ENCODE data around the gene WDR6.

The WDR6 gene

GRCh38 chr3:49034650-49035049 lies 27.5 kb downstream of the WDR6 start:
- Histone ChIP-seq H2AFZ (ENCODE audit: low read depth, low read length) (no peak overlapping the region), H3K4me1 (ENCODE audit: low read length) (peaks cover under 1% of the 10 kb centered on the region), H3K27me3 (ENCODE audit: low read depth, low read length) (no peaks in the 10 kb centered on the region), H3K27ac (ENCODE audit: low read length) (no peak overlapping the region), H3K79me2 (ENCODE audit: low read length) (no peaks in the 10 kb centered on the region), H3K9me3 (ENCODE audit: insufficient read depth, low read length) (no peaks in the 10 kb centered on the region), H3K4me3 (ENCODE audit: low read length) (no peak overlapping the region), H3K36me3 (replicated peaks; ENCODE audit: low read depth, low read length) (peaks cover 54% of the 10 kb centered on the region), H3K9ac (ENCODE audit: low read length) (no peak overlapping the region), H4K20me1 (ENCODE audit: insufficient read depth, low read length) (no peaks in the 10 kb centered on the region), H3K4me2 (ENCODE audit: low read length) (no peak overlapping the region)
- TF ChIP-seq EZH2phosphoT487 (IDR thresholded peaks at IDR 0.05; ENCODE audit: low read depth) = no peak
- TF ChIP-seq, protein P1, sequence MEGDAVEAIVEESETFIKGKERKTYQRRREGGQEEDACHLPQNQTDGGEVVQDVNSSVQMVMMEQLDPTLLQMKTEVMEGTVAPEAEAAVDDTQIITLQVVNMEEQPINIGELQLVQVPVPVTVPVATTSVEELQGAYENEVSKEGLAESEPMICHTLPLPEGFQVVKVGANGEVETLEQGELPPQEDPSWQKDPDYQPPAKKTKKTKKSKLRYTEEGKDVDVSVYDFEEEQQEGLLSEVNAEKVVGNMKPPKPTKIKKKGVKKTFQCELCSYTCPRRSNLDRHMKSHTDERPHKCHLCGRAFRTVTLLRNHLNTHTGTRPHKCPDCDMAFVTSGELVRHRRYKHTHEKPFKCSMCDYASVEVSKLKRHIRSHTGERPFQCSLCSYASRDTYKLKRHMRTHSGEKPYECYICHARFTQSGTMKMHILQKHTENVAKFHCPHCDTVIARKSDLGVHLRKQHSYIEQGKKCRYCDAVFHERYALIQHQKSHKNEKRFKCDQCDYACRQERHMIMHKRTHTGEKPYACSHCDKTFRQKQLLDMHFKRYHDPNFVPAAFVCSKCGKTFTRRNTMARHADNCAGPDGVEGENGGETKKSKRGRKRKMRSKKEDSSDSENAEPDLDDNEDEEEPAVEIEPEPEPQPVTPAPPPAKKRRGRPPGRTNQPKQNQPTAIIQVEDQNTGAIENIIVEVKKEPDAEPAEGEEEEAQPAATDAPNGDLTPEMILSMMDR (IDR thresholded peaks at IDR 0.05; ENCODE audit: low read depth, low read length) = no peak

DNA sequence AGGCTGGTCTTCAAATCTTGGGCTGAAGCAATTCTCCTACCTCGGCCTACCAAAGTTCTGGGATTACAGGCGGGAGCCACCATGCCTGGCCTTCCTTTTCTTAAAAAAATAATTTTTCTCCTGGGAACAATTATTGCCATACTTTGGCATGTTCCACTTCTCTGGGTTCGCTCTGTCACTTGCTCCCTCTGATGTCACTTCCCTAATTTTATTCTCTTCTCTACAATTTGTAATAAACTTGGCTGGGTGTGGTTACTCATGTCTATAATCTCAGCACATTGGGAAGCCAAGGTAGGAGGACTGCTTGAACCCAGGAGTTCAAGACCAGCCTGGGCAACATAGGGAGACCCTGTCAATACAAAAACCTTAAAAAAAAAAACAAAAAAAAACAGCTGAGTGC lies 28.1 kb downstream of the WDR6 start:
- H3K9ac ChIP-seq (ENCODE audit: low read length) = no peak overlapping the region

GRCh38 chr3:49053543-49053942 lies 46.4 kb downstream of the WDR6 start:
- Histone ChIP-seq H3K36me3 (replicated peaks; ENCODE audit: low read depth, low read length) (peaks cover 55% of the 10 kb centered on the region), H3K79me2 (ENCODE audit: low read length) (peaks cover 31% of the 10 kb centered on the region), H2AFZ (ENCODE audit: low read depth, low read length) (no peak overlapping the region), H3K27me3 (ENCODE audit: low read depth, low read length) (no peaks in the 10 kb centered on the region), H3K9me3 (ENCODE audit: insufficient read depth, low read length) (no peaks in the 10 kb centered on the region), H3K27ac (ENCODE audit: low read length) (peak overlapping the region; percentile 45), H3K4me2 (ENCODE audit: low read length) (peak overlapping the region; percentile 2; the same call in 1 of the 2 replicates), H4K20me1 (ENCODE audit: insufficient read depth, low read length) (peaks cover 12% of the 10 kb centered on the region; the same call in 1 of the 2 replicates), H3K4me3 (ENCODE audit: low read length) (no peak overlapping the region), H3K4me1 (ENCODE audit: low read length) (peaks cover 14% of the 10 kb centered on the region), H3K9ac (ENCODE audit: low read length) (no peak overlapping the region)
- TF ChIP-seq EZH2phosphoT487 (IDR thresholded peaks at IDR 0.05; ENCODE audit: low read depth) = no peak
- TF ChIP-seq, protein P1 (IDR thresholded peaks at IDR 0.05; ENCODE audit: low read depth, low read length) = no peak

More for the DNA sequence above, 28.1 kb downstream of the WDR6 start:
- H3K4me1 ChIP-seq (ENCODE audit: low read length) = no peaks in the 10 kb centered on the region
- no peak overlapping the region for H3K4me2 ChIP-seq (ENCODE audit: low read length)
- TF ChIP-seq, protein P1 (IDR thresholded peaks at IDR 0.05; ENCODE audit: low read depth, low read length) = no peak
- no peak for TF ChIP-seq EZH2phosphoT487 (IDR thresholded peaks at IDR 0.05; ENCODE audit: low read depth)
- no peak overlapping the region for H3K4me3 ChIP-seq (ENCODE audit: low read length)
- H4K20me1 ChIP-seq (ENCODE audit: insufficient read depth, low read length) = no peaks in the 10 kb centered on the region
- H3K9me3 ChIP-seq (ENCODE audit: insufficient read depth, low read length) = no peaks in the 10 kb centered on the region
- no peak overlapping the region for H3K27ac ChIP-seq (ENCODE audit: low read length)
- H3K27me3 ChIP-seq (ENCODE audit: low read depth, low read length) = no peaks in the 10 kb centered on the region
- no peaks in the 10 kb centered on the region for H3K79me2 ChIP-seq (ENCODE audit: low read length)
- peaks cover 52% of the 10 kb centered on the region for H3K36me3 ChIP-seq (replicated peaks; ENCODE audit: low read depth, low read length)
- H2AFZ ChIP-seq (ENCODE audit: low read depth, low read length) = no peak overlapping the region

- Histone ChIP-seq H3K79me2 (ENCODE audit: low read length) (peaks cover 26% of the 10 kb centered on the region), H4K20me1 (ENCODE audit: insufficient read depth, low read length) (peaks cover 12% of the 10 kb centered on the region; the same call in 1 of the 2 replicates), H3K4me2 (ENCODE audit: low read length) (0 out of 2 replicates have a peak overlapping the region, but pooled peaks have one; percentile 2), H3K36me3 (replicated peaks; ENCODE audit: low read depth, low read length) (peaks cover 55% of the 10 kb centered on the region), H3K27ac (ENCODE audit: low read length) (peak overlapping the region; percentile 45), H3K9me3 (ENCODE audit: insufficient read depth, low read length) (no peaks in the 10 kb centered on the region), H3K27me3 (ENCODE audit: low read depth, low read length) (no peaks in the 10 kb centered on the region), H3K4me3 (ENCODE audit: low read length) (no peak overlapping the region), H3K9ac (ENCODE audit: low read length) (no peak overlapping the region), H2AFZ (ENCODE audit: low read depth, low read length) (no peak overlapping the region), H3K4me1 (ENCODE audit: low read length) (peaks cover 14% of the 10 kb centered on the region)
- TF ChIP-seq EZH2phosphoT487 (IDR thresholded peaks at IDR 0.05; ENCODE audit: low read depth) = no peak
- TF ChIP-seq, protein P1 (IDR thresholded peaks at IDR 0.05; ENCODE audit: low read depth, low read length) = no peak
Observed at GRCh38 chr3:49054344-49054862, 47.2 kb downstream of the WDR6 start.
